Ascending aorta (tissue), 2 donors: Measurements from ENCODE around the gene NTSR1. TPM values are rescaled to one million over a fixed set of nuclear protein-coding genes. Genes with fewer than 3 reads are reported as not detected.

ENCODE experiments used
- DNase-seq, 2 donors: peaks; one replicate each; pipeline ENCODE4 v3.0.0-alpha.2; 2019; ENCODE audit warnings: low spot score in 2 of 2
- H3K27ac ChIP-seq, 2 donors: fragments of 200-600 bp; sonication (generic); one replicate each; pipeline ENCODE4 v1.5.1; 2016 to 2017; ENCODE audit warnings: mild to moderate bottlenecking in 1 of 2
- H3K27me3 ChIP-seq: fragments of 200-600 bp; sonication (generic); one replicate; pipeline ENCODE4 v1.5.1; 2017
- H3K36me3 ChIP-seq, 2 donors: fragments of 200-600 bp; sonication (generic); one replicate each; pipeline ENCODE4 v1.5.1; 2016
- H3K4me1 ChIP-seq, 2 donors: fragments of 200-600 bp; sonication (generic); one replicate each; pipeline ENCODE4 v1.5.1; 2016 to 2017; ENCODE audit warnings: mild to moderate bottlenecking in 1 of 2
- H3K4me3 ChIP-seq, 2 donors: fragments of 200-600 bp; sonication (generic); one replicate each; pipeline ENCODE4 v1.5.1; 2016 to 2017; ENCODE audit warnings: mild to moderate bottlenecking in 1 of 2
- H3K9me3 ChIP-seq, 2 donors: fragments of 200-600 bp; sonication (generic); one replicate each; pipeline ENCODE4 v1.5.1; 2016
- CTCF ChIP-seq, 3 experiments: fragments of 200-600 bp in 2 of 3; fragments of 450-650 bp in 1 of 3; sonication (generic) in 2 of 3; IDR thresholded peaks; one replicate each; pipeline ENCODE4 v1.5.1; 2016 to 2019; ENCODE audit warnings: antibody characterized with exemption in 3 of 3, mild to moderate bottlenecking in 1 of 3, moderate library complexity in 1 of 3
- intact Hi-C: fragments of 100-400 bp; cut with DNase I; formaldehyde crosslinking; loops from one replicate; pipeline ENCODE4 v1.15.1; 2023
- total RNA-seq: library from RNA; depleted of rRNA; stranded (reverse); fragments of >200 nt; gene quantifications from one replicate; pipeline ENCODE4 v1.1.0, GENCODE V29; 2016

NTSR1 gene
- total RNA-seq, 1 donor from 2014 or later: not detected

- no peaks in the 10 kb centered on the region for H3K36me3 ChIP-seq
- H3K4me1 ChIP-seq: no peaks in the 10 kb centered on the region
- no peak overlapping the region for H3K27ac ChIP-seq
- H3K27me3 ChIP-seq: no peaks in the 10 kb centered on the region
- H3K9me3 ChIP-seq: no peaks in the 10 kb centered on the region
- H3K4me3 ChIP-seq: no peak overlapping the region
- DNase-seq: no peak
- no peak for TF ChIP-seq CTCF (IDR thresholded peaks at IDR 0.05)
- intact Hi-C loops: loop anchor here (10.0 kb wide), 1 partner anchor 1278 kb away; no protein-coding TSS in a partner anchor
Measured at GRCh38 chr20:62726716-62727583, 18.3 kb downstream of the NTSR1 start.

- TF ChIP-seq CTCF (IDR thresholded peaks at IDR 0.05): no peak
- Histone ChIP-seq H3K4me1 (no peaks in the 10 kb centered on the region), H3K36me3 (no peaks in the 10 kb centered on the region), H3K4me3 (no peak overlapping the region), H3K27me3 (no peaks in the 10 kb centered on the region), H3K27ac (no peak overlapping the region), H3K9me3 (no peaks in the 10 kb centered on the region)
- no peak for DNase-seq
- intact Hi-C loops: loop anchor here (10.0 kb wide), 1 partner anchor 1277 kb away; no protein-coding TSS in a partner anchor
Measured at GRCh38 chr20:62727584-62728027, 19.0 kb downstream of the NTSR1 start.

- no peaks in the 10 kb centered on the region for H3K4me1 ChIP-seq
- no peaks in the 10 kb centered on the region for H3K9me3 ChIP-seq
- H3K27ac ChIP-seq: no peak overlapping the region
- no peaks in the 10 kb centered on the region for H3K27me3 ChIP-seq
- H3K4me3 ChIP-seq: no peak overlapping the region
- TF ChIP-seq CTCF (IDR thresholded peaks at IDR 0.05): no peak
- intact Hi-C loops: loop anchor here (10.0 kb wide), 1 partner anchor 1277 kb away; no protein-coding TSS in a partner anchor
- DNase-seq: no peak
- H3K36me3 ChIP-seq: no peaks in the 10 kb centered on the region
Measured at GRCh38 chr20:62728028-62728780, 19.6 kb downstream of the NTSR1 start.

- Histone ChIP-seq H3K4me1 (no peaks in the 10 kb centered on the region), H3K4me3 (no peak overlapping the region), H3K27ac (no peak overlapping the region), H3K27me3 (no peaks in the 10 kb centered on the region), H3K36me3 (no peaks in the 10 kb centered on the region), H3K9me3 (no peaks in the 10 kb centered on the region)
- DNase-seq: no peak
- TF ChIP-seq CTCF (IDR thresholded peaks at IDR 0.05): no peak
- intact Hi-C loops: loop anchor here (10.0 kb wide), 1 partner anchor 1276 kb away; no protein-coding TSS in a partner anchor
Measured at GRCh38 chr20:62728781-62729300, 20.2 kb downstream of the NTSR1 start.

- intact Hi-C loops: no loop called here
- no peak for DNase-seq
Measured at GRCh38 chr20:62730481-62730880, 21.8 kb downstream of the NTSR1 start.

More at GRCh38 chr20:62730481-62730880, 21.8 kb downstream of the NTSR1 start:
- Histone ChIP-seq H3K27ac (no peak overlapping the region), H3K9me3 (no peaks in the 10 kb centered on the region), H3K36me3 (no peaks in the 10 kb centered on the region), H3K27me3 (no peaks in the 10 kb centered on the region), H3K4me1 (no peaks in the 10 kb centered on the region), H3K4me3 (no peak overlapping the region)
- no peak for TF ChIP-seq CTCF (IDR thresholded peaks at IDR 0.05)
